Measurements from ENCODE around the gene KRT86. TPM values are rescaled to one million over a fixed set of nuclear protein-coding genes. Genes with fewer than 3 reads are reported as not detected.
"Not testable (repeated sequence)": the region's sequence is repeated elsewhere in the genome, so short reads cannot be mapped to it uniquely, and the experiment has no call there.

Gene KRT86
- total RNA-seq, 5 donors from 2014 or later (not counting 1 experiment from before 2014, with no cell fraction given) = 0.35 TPM; not detected in 4

- H3K27ac Mint-ChIP-seq = no peak overlapping the region
- CTCF ChIA-PET = no interaction called here
- WGBS (ENCODE audit: insufficient coverage) = 84% methylated on average over 3 of the region's 4 CpGs
- no peak overlapping the region for H3K4me3 Mint-ChIP-seq
- DNase-seq (no peak), ATAC-seq (replicated peaks in 1 of 4) (no peak)
- peaks cover 20 to 21% of the 10 kb centered on the region in 2 donors for H3K27me3 Mint-ChIP-seq
- H3K9me3 ChIP-seq = no peaks in the 10 kb centered on the region
- peaks cover 0 to 4% of the 10 kb centered on the region in 2 experiments for H3K4me1 ChIP-seq (ENCODE audit: control insufficient read depth in 1 of 2, extremely low read depth in 1 of 2, insufficient read depth in 2 of 2, low read length in 2 of 2)
- no peaks in the 10 kb centered on the region for H3K36me3 Mint-ChIP-seq
- no peaks in the 10 kb centered on the region for H3K9me3 Mint-ChIP-seq
- POLR2A ChIA-PET = no interaction called here
- no peak overlapping the region for H3K27ac ChIP-seq (ENCODE audit: low read length)
- H3K4me3 ChIP-seq (ENCODE audit: control insufficient read depth in 1 of 2, extremely low read depth in 1 of 2, low read length in 1 of 2) = no peak overlapping the region
- peaks cover 0 to 3% (median 3%) of the 10 kb centered on the region in 3 donors for H3K4me1 Mint-ChIP-seq
- H3K27me3 ChIP-seq (replicated peaks in 1 of 2; ENCODE audit: control insufficient read depth in 2 of 2, extremely low read depth in 1 of 2, insufficient read depth in 2 of 2, low read length in 1 of 2) = peaks cover 3 to 46% of the 10 kb centered on the region in 2 experiments
- no peaks in the 10 kb centered on the region for H3K36me3 ChIP-seq (ENCODE audit: control insufficient read depth in 2 of 2, extremely low read depth in 1 of 2, insufficient read depth in 1 of 2, low read length in 1 of 2)
Measured at GRCh38 chr12:52238207-52238840, 36.1 kb upstream of the KRT86 start.

DNA sequence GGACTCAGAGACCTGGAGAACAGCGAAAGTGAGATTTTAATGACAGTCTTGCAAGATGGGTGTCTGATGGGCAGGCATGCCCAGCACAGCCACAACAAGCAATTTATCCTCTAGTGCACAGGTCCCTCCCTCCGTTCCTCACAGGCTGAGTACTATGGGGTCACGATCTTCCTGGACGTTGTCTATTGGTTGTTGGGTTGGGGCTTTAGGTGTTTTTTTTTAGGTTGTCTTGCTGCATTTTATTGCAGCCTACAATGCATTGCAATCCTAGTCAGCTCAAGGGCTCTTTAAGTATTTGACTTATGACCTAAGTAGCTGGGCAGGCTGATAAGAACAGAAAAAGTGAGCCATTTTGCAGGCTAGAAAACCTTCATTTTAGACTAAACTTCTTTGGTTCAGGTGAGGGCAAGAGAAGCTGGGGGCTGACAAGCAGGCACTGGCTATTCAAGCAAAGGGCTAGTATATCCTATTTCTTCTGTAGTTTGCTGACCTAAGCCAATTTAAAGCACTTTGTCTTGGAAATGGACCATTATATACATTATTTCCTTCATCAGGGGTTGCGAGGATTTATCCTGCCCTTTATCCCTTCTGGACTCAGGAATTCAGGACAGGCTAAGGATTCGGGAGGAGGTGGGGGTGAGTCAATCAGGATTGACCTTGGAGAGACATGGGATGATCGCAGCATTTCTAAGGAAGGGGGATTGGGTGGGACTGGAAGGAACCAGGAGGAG lies 35.4 kb upstream of the KRT86 start:
- H3K27ac Mint-ChIP-seq = no peak overlapping the region
- CTCF ChIA-PET = no interaction called here

DNA sequence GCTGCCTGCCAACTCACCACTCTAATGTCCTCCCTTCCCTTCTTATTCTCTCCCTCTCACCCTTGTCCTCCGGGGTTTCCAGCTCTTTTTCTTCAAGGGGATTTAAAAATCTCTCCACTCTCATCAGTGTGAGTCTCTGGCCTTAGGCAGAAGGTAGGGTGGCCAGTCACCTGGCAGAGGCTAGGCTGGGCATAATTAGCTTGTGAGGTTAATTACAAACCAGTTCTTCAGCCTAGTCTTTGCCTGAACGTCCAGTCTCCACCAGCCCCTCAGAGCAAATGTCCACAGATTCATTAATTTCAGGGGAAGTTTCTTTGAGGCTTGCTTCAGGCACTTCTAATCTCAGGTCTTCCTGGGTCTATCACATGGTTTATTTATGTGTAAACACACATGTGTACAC lies 34.7 kb upstream of the KRT86 start:
- DNase-seq = no peak
- Mint-ChIP-seq H3K9me3 (no peaks in the 10 kb centered on the region), H3K36me3 (no peaks in the 10 kb centered on the region), H3K4me1 (peaks cover 13 to 17% (median 13%) of the 10 kb centered on the region in 3 donors), H3K4me3 (no peak overlapping the region), H3K27ac (no peak overlapping the region), H3K27me3 (peaks cover 8 to 10% of the 10 kb centered on the region in 2 donors)
- ATAC-seq (replicated peaks in 1 of 4) = no peak
- Histone ChIP-seq H3K9me3 (no peaks in the 10 kb centered on the region), H3K27me3 (replicated peaks in 1 of 2; ENCODE audit: control insufficient read depth in 2 of 2, extremely low read depth in 1 of 2, insufficient read depth in 2 of 2, low read length in 1 of 2) (peaks cover 2 to 35% of the 10 kb centered on the region in 2 experiments), H3K27ac (ENCODE audit: low read length) (no peak overlapping the region), H3K4me3 (ENCODE audit: control insufficient read depth in 1 of 2, extremely low read depth in 1 of 2, low read length in 1 of 2) (no peak overlapping the region), H3K4me1 (ENCODE audit: control insufficient read depth in 1 of 2, extremely low read depth in 1 of 2, insufficient read depth in 2 of 2, low read length in 2 of 2) (peaks cover 0 to 17% of the 10 kb centered on the region in 2 experiments), H3K36me3 (ENCODE audit: control insufficient read depth in 2 of 2, extremely low read depth in 1 of 2, insufficient read depth in 1 of 2, low read length in 1 of 2) (no peaks in the 10 kb centered on the region)
- POLR2A ChIA-PET = no interaction called here
- no CpG with 5 or more reads among the region's 2 CpGs for WGBS (ENCODE audit: insufficient coverage)
- CTCF ChIA-PET = no interaction called here

More for the DNA sequence above, 35.4 kb upstream of the KRT86 start:
- H3K9me3 Mint-ChIP-seq = no peaks in the 10 kb centered on the region
- H3K27me3 Mint-ChIP-seq = peaks cover 15 to 16% of the 10 kb centered on the region in 2 donors
- no peak overlapping the region for H3K4me3 ChIP-seq (ENCODE audit: control insufficient read depth in 1 of 2, extremely low read depth in 1 of 2, low read length in 1 of 2)
- H3K4me1 ChIP-seq (ENCODE audit: control insufficient read depth in 1 of 2, extremely low read depth in 1 of 2, insufficient read depth in 2 of 2, low read length in 2 of 2) = peaks cover 0 to 11% of the 10 kb centered on the region in 2 experiments
- WGBS (ENCODE audit: insufficient coverage) = 100% methylated on average over 1 of the region's 7 CpGs
- H3K36me3 Mint-ChIP-seq = no peaks in the 10 kb centered on the region
- POLR2A ChIA-PET = no interaction called here
- no peaks in the 10 kb centered on the region for H3K9me3 ChIP-seq
- no peaks in the 10 kb centered on the region for H3K36me3 ChIP-seq (ENCODE audit: control insufficient read depth in 2 of 2, extremely low read depth in 1 of 2, insufficient read depth in 1 of 2, low read length in 1 of 2)
- peaks cover 7 to 10% (median 8%) of the 10 kb centered on the region in 3 donors for H3K4me1 Mint-ChIP-seq
- no peak overlapping the region for H3K4me3 Mint-ChIP-seq
- DNase-seq (no peak), ATAC-seq (replicated peaks in 1 of 4) (no peak)
- H3K27me3 ChIP-seq (replicated peaks in 1 of 2; ENCODE audit: control insufficient read depth in 2 of 2, extremely low read depth in 1 of 2, insufficient read depth in 2 of 2, low read length in 1 of 2) = peaks cover 2 to 42% of the 10 kb centered on the region in 2 experiments
- no peak overlapping the region for H3K27ac ChIP-seq (ENCODE audit: low read length)

DNA sequence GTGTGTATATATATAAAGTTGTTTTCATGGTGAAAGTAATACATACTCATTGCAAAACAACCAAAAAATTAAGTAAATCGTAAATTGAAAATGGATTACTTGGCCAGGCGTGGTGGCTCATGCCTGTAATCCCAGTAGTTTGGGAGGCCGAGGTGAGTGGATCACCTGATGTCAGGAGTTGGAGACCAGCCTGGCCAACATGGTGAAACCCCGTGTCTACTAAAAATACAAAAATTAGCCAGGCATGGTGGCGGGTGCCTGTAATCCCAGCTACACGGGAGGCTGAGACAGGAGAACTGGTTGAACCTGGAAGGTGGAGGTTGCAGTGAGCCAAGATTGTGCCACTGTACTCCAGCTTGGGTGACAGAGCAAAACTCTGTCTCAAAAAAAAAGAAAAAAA lies 34.2 kb upstream of the KRT86 start:
- peaks cover 0 to 17% of the 10 kb centered on the region in 2 experiments for H3K4me1 ChIP-seq (ENCODE audit: control insufficient read depth in 1 of 2, extremely low read depth in 1 of 2, insufficient read depth in 2 of 2, low read length in 2 of 2)
- H3K27me3 Mint-ChIP-seq; H3K27ac ChIP-seq (ENCODE audit: low read length); ATAC-seq (replicated peaks in 1 of 4); H3K36me3 Mint-ChIP-seq; H3K9me3 Mint-ChIP-seq; H3K9me3 ChIP-seq; H3K4me3 ChIP-seq (ENCODE audit: control insufficient read depth in 1 of 2, extremely low read depth in 1 of 2, low read length in 1 of 2); H3K4me3 Mint-ChIP-seq; POLR2A ChIA-PET; DNase-seq; CTCF ChIA-PET; H3K27ac Mint-ChIP-seq; H3K36me3 ChIP-seq (ENCODE audit: control insufficient read depth in 2 of 2, extremely low read depth in 1 of 2, insufficient read depth in 1 of 2, low read length in 1 of 2): not testable (repeated sequence)
- peaks cover 13 to 22% (median 13%) of the 10 kb centered on the region in 3 donors for H3K4me1 Mint-ChIP-seq
- peaks cover 2 to 30% of the 10 kb centered on the region in 2 experiments for H3K27me3 ChIP-seq (replicated peaks in 1 of 2; ENCODE audit: control insufficient read depth in 2 of 2, extremely low read depth in 1 of 2, insufficient read depth in 2 of 2, low read length in 1 of 2)
- WGBS (ENCODE audit: insufficient coverage) = 89% methylated on average over 3 of the region's 6 CpGs

GRCh38 chr12:52241205-52241842 lies 33.1 kb upstream of the KRT86 start:
- POLR2A ChIA-PET = no interaction called here
- Histone ChIP-seq H3K9me3 (no peaks in the 10 kb centered on the region), H3K4me3 (ENCODE audit: control insufficient read depth in 1 of 2, extremely low read depth in 1 of 2, low read length in 1 of 2) (no peak overlapping the region), H3K4me1 (ENCODE audit: control insufficient read depth in 1 of 2, extremely low read depth in 1 of 2, insufficient read depth in 2 of 2, low read length in 2 of 2) (peaks cover 0 to 17% of the 10 kb centered on the region in 2 experiments), H3K36me3 (ENCODE audit: control insufficient read depth in 2 of 2, extremely low read depth in 1 of 2, insufficient read depth in 1 of 2, low read length in 1 of 2) (no peaks in the 10 kb centered on the region), H3K27me3 (replicated peaks in 1 of 2; ENCODE audit: control insufficient read depth in 2 of 2, extremely low read depth in 1 of 2, insufficient read depth in 2 of 2, low read length in 1 of 2) (peaks cover 2 to 24% of the 10 kb centered on the region in 2 experiments), H3K27ac (ENCODE audit: low read length) (no peak overlapping the region)
- Mint-ChIP-seq H3K27ac (no peak overlapping the region), H3K27me3 (peaks cover 0 to 4% of the 10 kb centered on the region in 2 donors), H3K36me3 (no peaks in the 10 kb centered on the region), H3K9me3 (no peaks in the 10 kb centered on the region), H3K4me1 (peaks cover 13 to 31% (median 13%) of the 10 kb centered on the region in 3 donors), H3K4me3 (no peak overlapping the region)
- ATAC-seq (replicated peaks in 1 of 4) (no peak), DNase-seq (no peak)
- CTCF ChIA-PET = no interaction called here
- WGBS (ENCODE audit: insufficient coverage) = 81% methylated on average over 6 of the region's 11 CpGs

- no peaks in the 10 kb centered on the region for H3K36me3 Mint-ChIP-seq
- Histone ChIP-seq H3K9me3 (no peaks in the 10 kb centered on the region), H3K36me3 (ENCODE audit: control insufficient read depth in 2 of 2, extremely low read depth in 1 of 2, insufficient read depth in 1 of 2, low read length in 1 of 2) (no peaks in the 10 kb centered on the region), H3K4me1 (ENCODE audit: control insufficient read depth in 1 of 2, extremely low read depth in 1 of 2, insufficient read depth in 2 of 2, low read length in 2 of 2) (peaks cover 0 to 17% of the 10 kb centered on the region in 2 experiments), H3K27ac (ENCODE audit: low read length) (no peak overlapping the region), H3K4me3 (ENCODE audit: control insufficient read depth in 1 of 2, extremely low read depth in 1 of 2, low read length in 1 of 2) (no peak overlapping the region), H3K27me3 (replicated peaks in 1 of 2; ENCODE audit: control insufficient read depth in 2 of 2, extremely low read depth in 1 of 2, insufficient read depth in 2 of 2, low read length in 1 of 2) (peaks cover 2 to 23% of the 10 kb centered on the region in 2 experiments)
- H3K4me3 Mint-ChIP-seq = no peak overlapping the region
- H3K27me3 Mint-ChIP-seq = peaks cover 4% of the 10 kb centered on the region in 2 donors
- no peaks in the 10 kb centered on the region for H3K9me3 Mint-ChIP-seq
- ATAC-seq (replicated peaks in 1 of 4) (no peak), DNase-seq (no peak)
- POLR2A ChIA-PET = no interaction called here
- peaks cover 13 to 35% (median 17%) of the 10 kb centered on the region in 3 donors for H3K4me1 Mint-ChIP-seq
- H3K27ac Mint-ChIP-seq = no peak overlapping the region
- CTCF ChIA-PET = interaction anchor here in 1 of 2 donors (0.7 kb wide), 1 partner anchor 1251 kb away, joined by 4 read pairs; no protein-coding TSS in a partner anchor
- 89% methylated on average over 8 of the region's 11 CpGs for WGBS (ENCODE audit: insufficient coverage)
Measured at GRCh38 chr12:52242442-52243258, 31.8 kb upstream of the KRT86 start.
